Stimulated activated CD4-positive, alpha-beta T cell treated with anti-CD3 and anti-CD28 coated beads, TNF-alpha, amount 100 ng/mL, for 4 hours (primary cell): ENCODE results near the gene OGA.

Source experiments
- DNase-seq, 3 experiments: peaks; one replicate each; pipeline ENCODE4 v3.0.0-alpha.2; 2020; ENCODE audit warnings: low read depth in 3 of 3

Gene OGA

GRCh38 chr10:101818119-101818871 lies at the start of gene OGA:
TSS of gene OGA (minus strand) at chr10:101818444. CDS start at chr10:101818022, 422 bp downstream.
- DNase-seq: peak; percentile 87 to 95 (median 93)

GRCh38 chr10:101867931-101868330 lies 49.7 kb upstream of the OGA start:
- no peak for DNase-seq

GRCh38 chr10:101859530-101859929 lies 41.3 kb upstream of the OGA start:
- no peak for DNase-seq

GRCh38 chr10:101858723-101859500 lies 40.7 kb upstream of the OGA start:
- DNase-seq: no peak

- no peak for DNase-seq
These were observed 39.7 kb upstream of the OGA start for GRCh38 chr10:101857802-101858476.

GRCh38 chr10:101856626-101857025 lies 38.4 kb upstream of the OGA start:
- no peak for DNase-seq

GRCh38 chr10:101851411-101852116 lies 33.3 kb upstream of the OGA start:
- no peak for DNase-seq

- DNase-seq: no peak
These were observed 32.5 kb upstream of the OGA start for GRCh38 chr10:101850749-101851148.

- DNase-seq: no peak
These were observed 30.7 kb upstream of the OGA start for GRCh38 chr10:101848894-101849351.

GRCh38 chr10:101848408-101848807 lies 30.2 kb upstream of the OGA start:
- no peak for DNase-seq

- no peak for DNase-seq
These were observed 27.6 kb upstream of the OGA start for GRCh38 chr10:101845893-101846292.

GRCh38 chr10:101843032-101844021 lies 25.1 kb upstream of the OGA start, which contains the start of gene KCNIP2:
TSS of gene KCNIP2 (minus strand) at chr10:101843800. CDS start at chr10:101843568, 232 bp downstream.
- DNase-seq: peak in 2 of 3 experiments; percentile 51 to 68

GRCh38 chr10:101841826-101842225 lies 23.6 kb upstream of the OGA start:
- no peak for DNase-seq

- peak in 2 of 3 experiments; percentile 52 for DNase-seq
These were observed 22.7 kb upstream of the OGA start for GRCh38 chr10:101840741-101841453.

- DNase-seq: no peak
These were observed 21.9 kb upstream of the OGA start for GRCh38 chr10:101840102-101840684.

GRCh38 chr10:101839416-101840063 lies 21.3 kb upstream of the OGA start:
- peak in 2 of 3 experiments; percentile 36 to 53 for DNase-seq

- DNase-seq: no peak
These were observed 20.8 kb upstream of the OGA start for GRCh38 chr10:101839002-101839401.

GRCh38 chr10:101838416-101838970 lies 20.2 kb upstream of the OGA start:
- DNase-seq: no peak
